Measurements from ENCODE around the gene ELOVL4.

Gene ELOVL4

DNA sequence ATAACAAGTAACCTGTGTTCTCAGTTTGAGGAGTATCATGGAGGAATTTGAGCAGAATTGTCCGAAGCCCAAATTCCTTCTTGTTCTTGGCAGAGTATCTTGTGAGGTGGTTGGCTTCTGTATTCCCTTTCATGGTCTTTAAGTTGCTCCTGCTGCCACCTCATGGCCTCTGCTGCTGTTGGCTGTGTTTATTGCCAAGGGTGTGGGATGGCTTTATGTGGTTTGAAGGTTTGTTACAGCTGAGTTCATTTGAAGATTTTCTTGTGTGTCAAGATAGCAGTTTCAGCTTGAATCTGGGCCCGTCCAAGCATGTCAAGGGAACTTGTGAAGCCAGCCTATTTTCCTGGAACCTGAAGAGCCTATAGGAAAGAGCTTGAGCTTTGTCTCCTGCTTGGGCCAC is 36.9 kb upstream of the ELOVL4 start:
- in situ Hi-C loops (cut with MboI; ENCODE audit: low pct_unique_long_range_greater_than_20kb, low sequenced_read_pairs, unreplicated experiment) = no loop called here
- TF ChIP-seq, protein P1, sequence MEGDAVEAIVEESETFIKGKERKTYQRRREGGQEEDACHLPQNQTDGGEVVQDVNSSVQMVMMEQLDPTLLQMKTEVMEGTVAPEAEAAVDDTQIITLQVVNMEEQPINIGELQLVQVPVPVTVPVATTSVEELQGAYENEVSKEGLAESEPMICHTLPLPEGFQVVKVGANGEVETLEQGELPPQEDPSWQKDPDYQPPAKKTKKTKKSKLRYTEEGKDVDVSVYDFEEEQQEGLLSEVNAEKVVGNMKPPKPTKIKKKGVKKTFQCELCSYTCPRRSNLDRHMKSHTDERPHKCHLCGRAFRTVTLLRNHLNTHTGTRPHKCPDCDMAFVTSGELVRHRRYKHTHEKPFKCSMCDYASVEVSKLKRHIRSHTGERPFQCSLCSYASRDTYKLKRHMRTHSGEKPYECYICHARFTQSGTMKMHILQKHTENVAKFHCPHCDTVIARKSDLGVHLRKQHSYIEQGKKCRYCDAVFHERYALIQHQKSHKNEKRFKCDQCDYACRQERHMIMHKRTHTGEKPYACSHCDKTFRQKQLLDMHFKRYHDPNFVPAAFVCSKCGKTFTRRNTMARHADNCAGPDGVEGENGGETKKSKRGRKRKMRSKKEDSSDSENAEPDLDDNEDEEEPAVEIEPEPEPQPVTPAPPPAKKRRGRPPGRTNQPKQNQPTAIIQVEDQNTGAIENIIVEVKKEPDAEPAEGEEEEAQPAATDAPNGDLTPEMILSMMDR (IDR thresholded peaks at IDR 0.05; ENCODE audit: extremely low read depth, insufficient read depth, missing control alignments) = no peak
- no peak for DNase-seq (ENCODE audit: low spot score)

DNA sequence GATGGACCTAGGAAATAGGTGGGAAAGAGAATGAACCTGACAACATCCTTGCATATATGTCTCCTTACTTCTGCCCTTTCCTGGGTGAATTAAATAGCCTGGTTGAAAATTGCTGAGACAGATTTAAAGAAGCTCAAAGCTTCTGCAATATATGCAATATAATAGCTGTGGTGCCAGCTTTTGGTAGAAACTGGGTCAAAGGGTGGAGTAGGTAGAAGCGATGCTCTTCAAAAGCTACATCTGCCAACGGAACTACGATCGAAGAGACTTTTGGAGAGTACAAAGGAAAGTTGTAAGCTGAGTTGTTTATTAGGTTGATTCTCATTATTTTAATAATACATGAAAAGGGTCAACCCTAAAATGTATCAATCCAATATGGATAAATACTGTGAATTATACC is 34.3 kb upstream of the ELOVL4 start:
- DNase-seq (ENCODE audit: low spot score) = no peak
- in situ Hi-C loops (cut with MboI; ENCODE audit: low pct_unique_long_range_greater_than_20kb, low sequenced_read_pairs, unreplicated experiment) = no loop called here
- TF ChIP-seq, protein P1 (IDR thresholded peaks at IDR 0.05; ENCODE audit: extremely low read depth, insufficient read depth, missing control alignments) = no peak

DNA sequence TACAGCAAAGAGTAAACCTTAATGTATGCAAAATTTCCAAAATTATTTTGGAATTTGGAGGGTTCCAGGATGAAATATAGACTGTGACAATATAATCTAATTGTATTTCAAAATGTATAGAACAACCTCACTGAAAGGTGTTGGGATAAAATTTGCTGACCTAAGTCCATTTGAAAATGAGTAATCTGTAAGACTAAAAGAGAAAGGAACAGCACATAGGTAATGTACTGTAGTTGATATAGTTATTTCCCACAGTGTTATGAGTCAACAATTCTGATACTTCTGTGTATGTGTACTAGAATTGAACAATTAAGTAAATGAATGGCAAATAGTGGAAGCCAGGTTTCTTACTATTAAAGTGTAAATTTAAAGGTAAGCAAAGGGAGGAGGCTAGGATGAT is 23.8 kb upstream of the ELOVL4 start:
- in situ Hi-C loops (cut with MboI; ENCODE audit: low pct_unique_long_range_greater_than_20kb, low sequenced_read_pairs, unreplicated experiment) = no loop called here
- no peak for DNase-seq (ENCODE audit: low spot score)
- TF ChIP-seq, protein P1 (IDR thresholded peaks at IDR 0.05; ENCODE audit: extremely low read depth, insufficient read depth, missing control alignments) = no peak

DNA sequence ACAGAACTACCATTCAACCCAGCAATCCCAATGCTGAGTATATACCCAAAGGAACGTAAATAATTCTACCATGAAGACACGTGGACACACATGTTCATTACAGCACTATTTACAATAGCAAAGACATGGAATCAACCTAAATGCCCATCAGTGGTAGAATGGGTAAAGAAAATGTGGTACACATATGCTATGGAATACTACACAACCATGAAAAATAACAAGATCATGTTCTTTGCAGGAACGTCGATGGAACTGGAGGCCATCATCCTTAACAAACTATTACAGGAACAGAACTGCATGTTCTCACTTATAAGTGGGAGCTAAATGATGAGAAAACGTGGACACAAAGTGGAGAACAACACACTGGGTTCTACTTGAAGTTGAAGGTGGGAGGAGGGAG is 22.4 kb upstream of the ELOVL4 start:
- TF ChIP-seq, protein P1 (IDR thresholded peaks at IDR 0.05; ENCODE audit: extremely low read depth, insufficient read depth, missing control alignments) = no peak
- no peak for DNase-seq (ENCODE audit: low spot score)
- in situ Hi-C loops (cut with MboI; ENCODE audit: low pct_unique_long_range_greater_than_20kb, low sequenced_read_pairs, unreplicated experiment) = no loop called here

DNA sequence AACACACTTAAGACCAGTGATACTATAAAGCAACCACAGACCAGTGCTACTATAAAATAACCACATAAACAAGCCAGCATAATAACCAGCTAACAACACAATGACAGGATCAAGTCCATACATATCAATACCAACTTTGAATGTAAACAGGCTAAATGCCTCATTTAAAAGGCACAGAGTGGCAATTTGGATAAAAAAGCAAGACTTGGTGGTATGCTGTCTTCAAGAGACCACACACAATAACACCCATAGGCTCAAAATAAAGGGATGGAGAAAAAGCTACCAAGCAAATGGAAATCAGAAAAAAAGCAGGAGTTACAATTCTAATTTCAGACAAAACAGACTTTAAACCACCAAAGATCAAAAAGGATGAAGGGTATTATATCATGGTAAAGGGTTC is 19.8 kb upstream of the ELOVL4 start:
- TF ChIP-seq, protein P1 (IDR thresholded peaks at IDR 0.05; ENCODE audit: extremely low read depth, insufficient read depth, missing control alignments) = no peak
- no peak for DNase-seq (ENCODE audit: low spot score)
- in situ Hi-C loops (cut with MboI; ENCODE audit: low pct_unique_long_range_greater_than_20kb, low sequenced_read_pairs, unreplicated experiment) = no loop called here

DNA sequence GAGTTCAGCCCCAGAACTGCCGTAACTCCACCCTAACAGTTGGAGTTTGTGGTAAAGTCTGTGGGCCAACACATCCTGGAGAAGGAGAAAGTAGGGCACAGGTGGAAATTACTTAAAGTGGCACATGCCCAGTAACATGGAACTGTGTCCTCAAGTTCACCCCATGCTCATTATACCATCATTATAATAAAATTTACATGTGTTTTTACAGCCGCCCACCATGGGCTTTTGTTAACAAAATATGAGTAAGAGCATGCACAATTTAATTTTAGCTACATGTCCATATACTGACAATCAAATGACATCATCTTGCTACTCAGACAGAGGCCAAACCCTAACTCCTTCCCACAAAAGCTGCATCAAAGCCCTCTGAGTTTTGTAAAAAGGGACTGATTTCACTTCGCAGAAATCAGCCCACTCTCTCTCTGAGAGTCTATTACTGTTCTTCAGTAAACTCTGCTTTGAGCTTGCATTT is 17.3 kb upstream of the ELOVL4 start:
- in situ Hi-C loops (cut with MboI; ENCODE audit: low pct_unique_long_range_greater_than_20kb, low sequenced_read_pairs, unreplicated experiment) = no loop called here
- TF ChIP-seq, protein P1 (IDR thresholded peaks at IDR 0.05; ENCODE audit: extremely low read depth, insufficient read depth, missing control alignments) = no peak

GRCh38 chr6:79954849-79955248 is 7.5 kb upstream of the ELOVL4 start:
- in situ Hi-C loops (cut with MboI; ENCODE audit: low pct_unique_long_range_greater_than_20kb, low sequenced_read_pairs, unreplicated experiment) = no loop called here
- TF ChIP-seq, protein P1 (IDR thresholded peaks at IDR 0.05; ENCODE audit: extremely low read depth, insufficient read depth, missing control alignments) = no peak
- no peak for DNase-seq (ENCODE audit: low spot score)

More for the DNA sequence above, 17.3 kb upstream of the ELOVL4 start:
- no peak for DNase-seq (ENCODE audit: low spot score)
